HTERT RPE-1 (cell line): ENCODE data around the gene KCNQ1OT1.

Experiments
- in situ Hi-C: fragments of 300-500 bp; cut with MboI; formaldehyde crosslinking; loops from 4 replicates; pipeline ENCODE4 v1.14.3; 2020; ENCODE audit warnings: low sequenced_read_pairs

Gene KCNQ1OT1

GRCh38 chr11:2703363-2704141 lies 3.8 kb upstream of the KCNQ1OT1 start:
- in situ Hi-C loops, result no loop called here

- in situ Hi-C loops, result no loop called here
These were observed 3.1 kb upstream of the KCNQ1OT1 start for GRCh38 chr11:2702771-2703362.

GRCh38 chr11:2701898-2702434 lies 2.2 kb upstream of the KCNQ1OT1 start:
- in situ Hi-C loops, result no loop called here

- in situ Hi-C loops, result no loop called here
These were observed 1.4 kb upstream of the KCNQ1OT1 start for GRCh38 chr11:2701230-2701629.

- in situ Hi-C loops, result no loop called here
These were observed 819 bp upstream of the KCNQ1OT1 start for GRCh38 chr11:2700415-2701211.

GRCh38 chr11:2699185-2699530 lies 636 bp downstream of the KCNQ1OT1 start:
- in situ Hi-C loops, result no loop called here

GRCh38 chr11:2698386-2699184 lies 1.2 kb downstream of the KCNQ1OT1 start:
- in situ Hi-C loops, result no loop called here

- in situ Hi-C loops, result no loop called here
These were observed 1.9 kb downstream of the KCNQ1OT1 start for GRCh38 chr11:2697866-2698265.

- in situ Hi-C loops, result no loop called here
These were observed 3.3 kb downstream of the KCNQ1OT1 start for GRCh38 chr11:2696455-2696854.

GRCh38 chr11:2694995-2695939 lies 4.5 kb downstream of the KCNQ1OT1 start:
- in situ Hi-C loops, result no loop called here

- in situ Hi-C loops, result no loop called here
These were observed 5.3 kb downstream of the KCNQ1OT1 start for GRCh38 chr11:2694495-2694894.

- in situ Hi-C loops, result no loop called here
These were observed 6.2 kb downstream of the KCNQ1OT1 start for GRCh38 chr11:2693271-2694261.

GRCh38 chr11:2691991-2692875 lies 7.6 kb downstream of the KCNQ1OT1 start:
- in situ Hi-C loops, result no loop called here

- in situ Hi-C loops, result no loop called here
These were observed 8.4 kb downstream of the KCNQ1OT1 start for GRCh38 chr11:2691355-2691761.

- in situ Hi-C loops, result no loop called here
These were observed 9.0 kb downstream of the KCNQ1OT1 start for GRCh38 chr11:2690596-2691354.

- in situ Hi-C loops, result no loop called here
These were observed 9.9 kb downstream of the KCNQ1OT1 start for GRCh38 chr11:2689651-2690575.
